ENCODE data around the gene RASSF7. TPM values are rescaled to one million over a fixed set of nuclear protein-coding genes. Genes with fewer than 3 reads are reported as not detected.

Gene RASSF7
- total RNA-seq, 1 donor from 2014 or later, result 4.6 TPM

GRCh38 chr11:531919-532526 is 28.7 kb upstream of the RASSF7 start:
- DNase-seq (peak; percentile 27), ATAC-seq (no peak)
- intact Hi-C loops (cut with micrococcal nuclease), result no loop called here

- DNase-seq (peak; percentile 35), ATAC-seq (no peak)
- intact Hi-C loops (cut with micrococcal nuclease), result no loop called here
Observed at GRCh38 chr11:532527-532985, 28.2 kb upstream of the RASSF7 start.

- DNase-seq, result peak; percentile 36
- intact Hi-C loops (cut with micrococcal nuclease), result no loop called here
- no peak for ATAC-seq
Observed at GRCh38 chr11:532986-533585, 27.7 kb upstream of the RASSF7 start.

GRCh38 chr11:533586-534395 is 27.0 kb upstream of the RASSF7 start:
- ATAC-seq (no peak), DNase-seq (peak; percentile 37)
- intact Hi-C loops (cut with micrococcal nuclease), result no loop called here

GRCh38 chr11:534396-535209 is 26.2 kb upstream of the RASSF7 start:
- DNase-seq (peak; percentile 52), ATAC-seq (peak; percentile 1)
- intact Hi-C loops (cut with micrococcal nuclease), result no loop called here

- ATAC-seq (no peak), DNase-seq (no peak)
- intact Hi-C loops (cut with micrococcal nuclease), result no loop called here
Observed at GRCh38 chr11:535210-535518, 25.6 kb upstream of the RASSF7 start.

- intact Hi-C loops (cut with micrococcal nuclease), result no loop called here
- ATAC-seq (peak; percentile 93), DNase-seq (peak; percentile 97)
Observed at GRCh38 chr11:535519-536454, 25.0 kb upstream of the RASSF7 start, which contains the start of gene HRAS. Gene HRAS, minus strand, starts transcription at chr11:535576.

- peak; percentile 16 for ATAC-seq
- intact Hi-C loops (cut with micrococcal nuclease), result no loop called here
- peak; percentile 85 for DNase-seq
Observed at GRCh38 chr11:536841-537621, 23.7 kb upstream of the RASSF7 start, which contains the start of gene LRRC56. Gene LRRC56, plus strand, starts transcription at chr11:537527. Its CDS starts 3,158 bp downstream, at chr11:540685.

- DNase-seq (peak; percentile 40), ATAC-seq (no peak)
- intact Hi-C loops (cut with micrococcal nuclease), result no loop called here
Observed at GRCh38 chr11:537622-538430, 22.9 kb upstream of the RASSF7 start.

GRCh38 chr11:538431-539051 is 22.2 kb upstream of the RASSF7 start:
- peak; percentile 24 for DNase-seq
- intact Hi-C loops (cut with micrococcal nuclease), result no loop called here
- no peak for ATAC-seq

GRCh38 chr11:539971-540481 is 20.7 kb upstream of the RASSF7 start:
- DNase-seq (no peak), ATAC-seq (no peak)
- intact Hi-C loops (cut with micrococcal nuclease), result no loop called here

GRCh38 chr11:540583-541432 is 20.0 kb upstream of the RASSF7 start:
- intact Hi-C loops (cut with micrococcal nuclease), result no loop called here
- peak; percentile 18 for DNase-seq

GRCh38 chr11:541433-541885 is 19.3 kb upstream of the RASSF7 start:
- no peak for DNase-seq
- ATAC-seq, result no peak
- intact Hi-C loops (cut with micrococcal nuclease), result no loop called here

More at GRCh38 chr11:540583-541432, 20.0 kb upstream of the RASSF7 start:
- ATAC-seq, result no peak

- intact Hi-C loops (cut with micrococcal nuclease), result no loop called here
- ATAC-seq (no peak), DNase-seq (no peak)
Observed at GRCh38 chr11:544817-545166, 16.0 kb upstream of the RASSF7 start.

- intact Hi-C loops (cut with micrococcal nuclease), result no loop called here
- ATAC-seq (no peak), DNase-seq (no peak)
Observed at GRCh38 chr11:545171-545570, 15.6 kb upstream of the RASSF7 start.

Measured in left ventricle myocardium superior (tissue), 1 donor.